Activated naive CD8-positive, alpha-beta T cell treated with anti-CD3 and anti-CD28 coated beads, Interleukin-2, amount 10 ng/mL, durations not matched to agents 7 days and 5 days (primary cell): Measurements from ENCODE around the gene OLFML3. TPM values are rescaled to one million over a fixed set of nuclear protein-coding genes. Genes with fewer than 3 reads are reported as not detected.

Experiments
- ATAC-seq: fragments of 150-1000 bp; cut with Tn5 transposase; one replicate; pipeline ENCODE4 v1.10.0; 2021; ENCODE audit warnings: low read depth, moderate library complexity
- POLR2A ChIA-PET: fragments of 350-600 bp; sonication (Branson Sonifier 250); formaldehyde crosslinking; loops from one replicate; lab custom pipeline; 2021; ENCODE audit warnings: antibody characterized with exemption; lab: Charles Lee
- DNase-seq: peaks from one replicate; pipeline ENCODE4 v3.0.0; 2021
- H3K27ac Mint-ChIP-seq: one replicate; pipeline ENCODE4 v1.8.0; 2022; ENCODE audit warnings: mild to moderate bottlenecking, mixed read lengths
- H3K27me3 Mint-ChIP-seq: one replicate; pipeline ENCODE4 v1.8.0; 2022; ENCODE audit warnings: mild to moderate bottlenecking, moderate library complexity, mixed read lengths
- H3K36me3 Mint-ChIP-seq: one replicate; pipeline ENCODE4 v1.8.0; 2021; ENCODE audit warnings: mild to moderate bottlenecking, mixed read lengths
- H3K4me1 Mint-ChIP-seq: one replicate; pipeline ENCODE4 v1.8.0; 2021; ENCODE audit warnings: mixed read lengths
- H3K4me3 Mint-ChIP-seq: one replicate; pipeline ENCODE4 v1.8.0; 2022; ENCODE audit warnings: mild to moderate bottlenecking, moderate library complexity, mixed read lengths
- H3K9me3 Mint-ChIP-seq: one replicate; pipeline ENCODE4 v1.8.0; 2021; ENCODE audit warnings: mixed read lengths
- total RNA-seq, 2 experiments: library from RNA; stranded (reverse); gene quantifications; one replicate each; pipeline ENCODE4 v1.2.3, GENCODE V29; 2021

OLFML3 gene
- total RNA-seq, 2 experiments from 2014 or later, result 0.45 to 0.64 TPM

DNA sequence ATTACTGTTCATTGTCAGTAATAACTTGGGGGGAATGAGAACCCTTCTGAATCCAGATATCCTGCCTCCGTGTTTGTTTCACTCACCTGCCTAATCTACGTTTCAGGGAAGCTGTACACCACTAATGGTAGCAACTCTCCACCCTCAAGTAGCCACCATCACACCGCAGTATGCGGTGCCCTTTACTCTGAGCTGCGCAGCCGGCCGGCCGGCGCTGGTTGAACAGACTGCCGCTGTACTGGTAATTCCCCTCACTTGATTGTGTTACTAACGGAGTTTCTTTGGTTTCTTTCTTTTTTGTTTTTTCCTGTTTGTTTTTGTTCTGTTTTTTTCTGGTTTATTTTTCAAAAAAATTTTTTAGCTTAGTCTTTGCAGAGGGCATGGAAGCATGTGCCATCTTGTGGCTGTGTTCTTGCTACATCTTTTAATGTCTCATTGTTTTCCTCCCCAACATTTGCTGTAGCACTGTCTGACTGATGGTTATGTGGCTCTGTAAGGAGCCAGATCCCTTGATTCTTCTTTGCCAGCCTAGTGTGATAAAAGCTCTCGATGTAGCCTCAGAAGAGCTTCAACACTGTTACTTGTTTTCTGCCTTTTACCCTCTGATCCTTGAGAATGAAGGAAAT lies 15.9 kb upstream of the OLFML3 start:
- Mint-ChIP-seq H3K27ac (no peak overlapping the region), H3K9me3 (no peaks in the 10 kb centered on the region), H3K4me1 (peaks cover 4% of the 10 kb centered on the region), H3K4me3 (no peak overlapping the region), H3K27me3 (no peaks in the 10 kb centered on the region), H3K36me3 (peaks cover 48% of the 10 kb centered on the region)
- no peak for ATAC-seq
- POLR2A ChIA-PET, result interaction anchor here (0.6 to 3.9 kb wide), 3 partner anchors 18 to 100 kb away, joined by 3 to 23 read pairs (median 3); partner anchors contain the start of gene HIPK1
- no peak for DNase-seq

DNA sequence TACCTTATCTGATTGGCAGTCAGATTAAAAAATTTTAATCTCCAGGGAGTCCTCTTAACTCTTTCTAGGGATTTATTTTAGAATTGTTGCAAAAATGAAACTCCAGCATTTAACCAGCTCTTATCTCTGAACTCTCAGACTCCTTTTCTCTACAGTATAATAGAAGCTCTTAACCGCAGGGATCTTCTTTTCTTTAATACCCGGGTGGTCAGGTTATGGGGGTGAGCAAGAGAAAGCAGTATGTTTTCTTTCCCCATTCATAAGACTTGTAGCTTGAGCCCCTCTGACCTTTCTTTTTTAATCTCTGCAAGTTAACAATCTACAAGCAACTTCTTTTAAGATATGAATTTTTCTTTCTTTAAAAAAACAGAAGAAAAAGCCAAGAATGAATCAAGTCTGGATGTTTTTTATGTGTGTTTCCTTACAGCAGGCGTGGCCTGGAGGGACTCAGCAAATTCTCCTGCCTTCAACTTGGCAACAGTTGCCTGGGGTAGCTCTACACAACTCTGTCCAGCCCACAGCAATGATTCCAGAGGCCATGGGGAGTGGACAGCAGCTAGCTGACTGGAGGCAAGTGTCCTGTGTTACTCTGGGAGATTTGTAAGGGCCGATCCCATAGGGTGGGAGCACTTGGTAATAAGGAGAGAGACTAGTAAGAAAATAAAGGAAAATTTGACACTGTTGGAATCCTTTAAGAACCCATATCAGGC lies 13.4 kb upstream of the OLFML3 start:
- H3K27ac Mint-ChIP-seq, result peak overlapping the region; percentile 2
- H3K36me3 Mint-ChIP-seq, result peaks cover 60% of the 10 kb centered on the region
- no peaks in the 10 kb centered on the region for H3K27me3 Mint-ChIP-seq
- no peak overlapping the region for H3K4me3 Mint-ChIP-seq
- ATAC-seq (no peak), DNase-seq (no peak)
- peaks cover 2% of the 10 kb centered on the region for H3K4me1 Mint-ChIP-seq
- H3K9me3 Mint-ChIP-seq, result no peaks in the 10 kb centered on the region
- POLR2A ChIA-PET, result no interaction called here

DNA sequence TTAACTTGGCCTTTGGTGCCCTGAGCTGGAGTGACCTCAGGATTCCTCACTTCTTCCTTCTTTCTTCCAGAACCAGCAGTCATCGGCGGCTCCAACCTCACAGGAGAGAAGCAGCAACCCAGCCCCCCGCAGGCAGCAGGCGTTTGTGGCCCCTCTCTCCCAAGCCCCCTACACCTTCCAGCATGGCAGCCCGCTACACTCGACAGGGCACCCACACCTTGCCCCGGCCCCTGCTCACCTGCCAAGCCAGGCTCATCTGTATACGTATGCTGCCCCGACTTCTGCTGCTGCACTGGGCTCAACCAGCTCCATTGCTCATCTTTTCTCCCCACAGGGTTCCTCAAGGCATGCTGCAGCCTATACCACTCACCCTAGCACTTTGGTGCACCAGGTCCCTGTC lies 6.3 kb upstream of the OLFML3 start:
- Mint-ChIP-seq H3K27me3 (no peaks in the 10 kb centered on the region), H3K9me3 (no peaks in the 10 kb centered on the region), H3K4me3 (no peak overlapping the region), H3K36me3 (peaks cover 46% of the 10 kb centered on the region), H3K27ac (no peak overlapping the region), H3K4me1 (peaks cover 28% of the 10 kb centered on the region)
- POLR2A ChIA-PET, result no interaction called here
- ATAC-seq (no peak), DNase-seq (no peak)

DNA sequence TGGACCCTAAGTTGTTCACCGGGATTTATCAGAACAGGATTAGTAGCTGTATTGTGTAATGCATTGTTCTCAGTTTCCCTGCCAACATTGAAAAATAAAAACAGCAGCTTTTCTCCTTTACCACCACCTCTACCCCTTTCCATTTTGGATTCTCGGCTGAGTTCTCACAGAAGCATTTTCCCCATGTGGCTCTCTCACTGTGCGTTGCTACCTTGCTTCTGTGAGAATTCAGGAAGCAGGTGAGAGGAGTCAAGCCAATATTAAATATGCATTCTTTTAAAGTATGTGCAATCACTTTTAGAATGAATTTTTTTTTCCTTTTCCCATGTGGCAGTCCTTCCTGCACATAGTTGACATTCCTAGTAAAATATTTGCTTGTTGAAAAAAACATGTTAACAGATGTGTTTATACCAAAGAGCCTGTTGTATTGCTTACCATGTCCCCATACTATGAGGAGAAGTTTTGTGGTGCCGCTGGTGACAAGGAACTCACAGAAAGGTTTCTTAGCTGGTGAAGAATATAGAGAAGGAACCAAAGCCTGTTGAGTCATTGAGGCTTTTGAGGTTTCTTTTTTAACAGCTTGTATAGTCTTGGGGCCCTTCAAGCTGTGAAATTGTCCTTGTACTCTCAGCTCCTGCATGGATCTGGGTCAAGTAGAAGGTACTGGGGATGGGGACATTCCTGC lies 3.9 kb upstream of the OLFML3 start:
- ATAC-seq (peak; percentile 83), DNase-seq (no peak)
- Mint-ChIP-seq H3K27ac (peak overlapping the region; percentile 27), H3K36me3 (peaks cover 27% of the 10 kb centered on the region), H3K4me3 (peak overlapping the region; percentile 36), H3K4me1 (peaks cover 36% of the 10 kb centered on the region), H3K9me3 (no peaks in the 10 kb centered on the region), H3K27me3 (no peaks in the 10 kb centered on the region)
- POLR2A ChIA-PET, result interaction anchor here (1.0 to 2.3 kb wide), 3 partner anchors 29 to 215 kb away, joined by 3 to 15 read pairs (median 4); partner anchors contain the start of gene HIPK1

DNA sequence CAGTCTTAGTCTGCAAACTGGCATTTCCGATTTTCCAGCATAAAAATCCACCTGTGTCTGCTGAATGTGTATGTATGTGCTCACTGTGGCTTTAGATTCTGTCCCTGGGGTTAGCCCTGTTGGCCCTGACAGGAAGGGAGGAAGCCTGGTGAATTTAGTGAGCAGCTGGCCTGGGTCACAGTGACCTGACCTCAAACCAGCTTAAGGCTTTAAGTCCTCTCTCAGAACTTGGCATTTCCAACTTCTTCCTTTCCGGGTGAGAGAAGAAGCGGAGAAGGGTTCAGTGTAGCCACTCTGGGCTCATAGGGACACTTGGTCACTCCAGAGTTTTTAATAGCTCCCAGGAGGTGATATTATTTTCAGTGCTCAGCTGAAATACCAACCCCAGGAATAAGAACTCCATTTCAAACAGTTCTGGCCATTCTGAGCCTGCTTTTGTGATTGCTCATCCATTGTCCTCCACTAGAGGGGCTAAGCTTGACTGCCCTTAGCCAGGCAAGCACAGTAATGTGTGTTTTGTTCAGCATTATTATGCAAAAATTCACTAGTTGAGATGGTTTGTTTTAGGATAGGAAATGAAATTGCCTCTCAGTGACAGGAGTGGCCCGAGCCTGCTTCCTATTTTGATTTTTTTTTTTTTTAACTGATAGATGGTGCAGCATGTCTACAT lies 2.5 kb upstream of the OLFML3 start:
- H3K36me3 Mint-ChIP-seq, result peaks cover 24% of the 10 kb centered on the region
- no peak for DNase-seq
- H3K9me3 Mint-ChIP-seq, result no peaks in the 10 kb centered on the region
- no peak overlapping the region for H3K4me3 Mint-ChIP-seq
- H3K27me3 Mint-ChIP-seq, result no peaks in the 10 kb centered on the region
- peaks cover 36% of the 10 kb centered on the region for H3K4me1 Mint-ChIP-seq
- no peak for ATAC-seq
- POLR2A ChIA-PET, result interaction anchor here (0.6 to 2.3 kb wide), 2 partner anchors 47 to 113 kb away, joined by 3 to 15 read pairs; partner anchors contain the start of gene HIPK1
- H3K27ac Mint-ChIP-seq, result no peak overlapping the region

DNA sequence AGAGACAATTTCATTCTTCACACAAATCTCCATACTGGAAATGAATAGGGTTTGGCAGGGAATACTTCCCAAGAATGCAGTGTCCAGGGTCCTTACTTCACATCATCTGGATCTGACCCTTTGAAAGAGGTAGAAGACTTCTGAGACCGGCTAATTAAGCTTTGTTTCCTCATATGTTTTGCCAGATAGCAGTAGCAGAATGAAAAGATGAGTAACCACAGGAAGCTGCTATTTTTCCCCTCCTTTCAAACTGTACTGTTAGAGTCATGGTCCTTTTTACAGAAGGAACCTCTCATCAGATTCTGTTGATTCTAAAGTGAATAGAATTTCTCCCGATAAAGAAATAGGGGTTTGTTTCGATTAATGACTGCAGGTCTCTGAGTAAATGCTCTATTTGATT lies 1.4 kb upstream of the OLFML3 start:
- no peak for DNase-seq
- POLR2A ChIA-PET, result interaction anchor here (0.7 to 1.7 kb wide), 2 partner anchors 305 to 1102 kb away, joined by 3 to 7 read pairs; no protein-coding TSS in a partner anchor
- no peaks in the 10 kb centered on the region for H3K9me3 Mint-ChIP-seq
- H3K4me1 Mint-ChIP-seq, result peaks cover 36% of the 10 kb centered on the region
- no peak overlapping the region for H3K27ac Mint-ChIP-seq
- H3K4me3 Mint-ChIP-seq, result no peak overlapping the region
- H3K27me3 Mint-ChIP-seq, result no peaks in the 10 kb centered on the region
- ATAC-seq, result no peak
- peaks cover 15% of the 10 kb centered on the region for H3K36me3 Mint-ChIP-seq

DNA sequence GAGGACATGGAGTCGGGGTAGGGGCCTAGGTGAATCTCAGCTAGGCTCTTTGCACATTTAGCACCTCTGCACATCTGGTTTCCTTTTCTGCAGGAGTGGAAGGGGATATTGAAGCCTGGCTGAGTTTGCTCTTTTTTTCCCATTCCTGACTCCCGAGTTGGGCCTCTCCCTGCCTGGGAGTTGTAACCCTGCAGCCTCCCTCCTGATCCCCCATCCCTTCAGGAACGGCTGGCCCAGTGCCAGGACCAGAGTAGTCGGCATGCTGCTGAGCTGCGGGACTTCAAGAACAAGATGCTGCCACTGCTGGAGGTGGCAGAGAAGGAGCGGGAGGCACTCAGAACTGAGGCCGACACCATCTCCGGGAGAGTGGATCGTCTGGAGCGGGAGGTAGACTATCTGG lies 836 bp downstream of the OLFML3 start:
- H3K27ac Mint-ChIP-seq, result no peak overlapping the region
- no peaks in the 10 kb centered on the region for H3K9me3 Mint-ChIP-seq
- ATAC-seq, result no peak
- peaks cover 30% of the 10 kb centered on the region for H3K4me1 Mint-ChIP-seq
- DNase-seq, result no peak
- H3K27me3 Mint-ChIP-seq, result no peaks in the 10 kb centered on the region
- peaks cover 3% of the 10 kb centered on the region for H3K36me3 Mint-ChIP-seq
- POLR2A ChIA-PET, result no interaction called here
- H3K4me3 Mint-ChIP-seq, result no peak overlapping the region

DNA sequence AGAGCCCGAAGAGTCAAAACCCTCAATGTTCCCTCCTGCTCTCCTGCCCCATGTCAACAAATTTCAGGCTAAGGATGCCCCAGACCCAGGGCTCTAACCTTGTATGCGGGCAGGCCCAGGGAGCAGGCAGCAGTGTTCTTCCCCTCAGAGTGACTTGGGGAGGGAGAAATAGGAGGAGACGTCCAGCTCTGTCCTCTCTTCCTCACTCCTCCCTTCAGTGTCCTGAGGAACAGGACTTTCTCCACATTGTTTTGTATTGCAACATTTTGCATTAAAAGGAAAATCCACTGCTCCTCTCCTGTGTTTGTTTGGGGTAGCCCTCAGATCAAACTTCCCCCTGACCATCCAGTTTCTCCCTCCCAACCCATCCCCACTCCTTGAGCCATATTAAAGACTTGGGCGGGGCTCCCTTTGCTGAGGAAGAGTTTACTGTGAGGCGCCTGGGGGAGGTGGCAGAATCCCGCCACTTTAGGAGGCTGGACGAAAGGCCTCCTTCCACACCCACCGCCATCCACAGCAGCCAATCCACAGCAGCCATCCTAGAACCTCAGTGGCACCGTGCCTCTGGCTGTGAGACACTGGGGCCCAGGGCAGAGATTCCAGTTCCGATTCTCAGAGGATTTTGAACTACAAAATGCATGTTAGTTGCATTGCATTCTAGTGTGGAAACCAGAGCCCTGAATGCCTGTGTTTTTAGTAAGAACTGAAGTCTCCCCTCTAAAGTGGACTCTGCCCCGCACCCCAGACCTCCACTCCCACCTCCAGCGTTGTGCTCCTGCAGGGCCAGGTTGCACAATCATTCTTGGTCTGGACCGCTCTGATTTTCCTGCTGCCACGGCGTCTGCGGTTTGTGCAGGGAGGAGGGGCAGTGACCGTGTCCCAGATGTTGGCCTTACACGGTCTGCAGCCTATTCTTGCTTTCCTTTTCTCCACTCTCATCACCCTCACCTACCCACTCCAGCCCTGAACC lies 3.0 kb downstream of the OLFML3 start:
- no peak overlapping the region for H3K4me3 Mint-ChIP-seq
- DNase-seq (no peak), ATAC-seq (no peak)
- H3K4me1 Mint-ChIP-seq, result peaks cover 14% of the 10 kb centered on the region
- no peaks in the 10 kb centered on the region for H3K9me3 Mint-ChIP-seq
- no peak overlapping the region for H3K27ac Mint-ChIP-seq
- H3K36me3 Mint-ChIP-seq, result no peaks in the 10 kb centered on the region
- no peaks in the 10 kb centered on the region for H3K27me3 Mint-ChIP-seq
- POLR2A ChIA-PET, result no interaction called here

DNA sequence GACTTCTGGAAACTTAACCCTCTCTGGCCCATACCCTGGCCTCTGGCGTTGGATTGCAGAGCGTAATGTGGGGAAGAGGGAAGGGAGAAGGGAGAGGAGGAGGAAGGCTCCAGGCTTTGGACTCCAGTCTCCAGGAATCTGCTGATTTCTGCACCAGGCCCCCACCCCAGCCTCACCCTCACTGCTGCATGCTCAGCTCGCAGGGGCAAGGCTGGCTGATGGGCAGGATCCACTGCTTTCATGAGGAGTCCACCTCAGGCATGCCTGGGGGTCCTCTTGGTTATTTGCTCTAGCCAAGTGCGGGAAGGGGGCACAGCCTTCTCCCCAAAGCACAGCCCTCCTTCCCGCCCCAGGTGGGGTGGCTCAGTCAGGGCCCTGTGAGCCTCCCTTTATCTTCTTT lies 3.7 kb downstream of the OLFML3 start:
- H3K4me1 Mint-ChIP-seq, result peaks cover 10% of the 10 kb centered on the region
- POLR2A ChIA-PET, result no interaction called here
- no peaks in the 10 kb centered on the region for H3K27me3 Mint-ChIP-seq
- H3K27ac Mint-ChIP-seq, result no peak overlapping the region
- H3K9me3 Mint-ChIP-seq, result peaks cover 2% of the 10 kb centered on the region
- no peaks in the 10 kb centered on the region for H3K36me3 Mint-ChIP-seq
- H3K4me3 Mint-ChIP-seq, result no peak overlapping the region
- ATAC-seq, result no peak
- DNase-seq, result no peak

DNA sequence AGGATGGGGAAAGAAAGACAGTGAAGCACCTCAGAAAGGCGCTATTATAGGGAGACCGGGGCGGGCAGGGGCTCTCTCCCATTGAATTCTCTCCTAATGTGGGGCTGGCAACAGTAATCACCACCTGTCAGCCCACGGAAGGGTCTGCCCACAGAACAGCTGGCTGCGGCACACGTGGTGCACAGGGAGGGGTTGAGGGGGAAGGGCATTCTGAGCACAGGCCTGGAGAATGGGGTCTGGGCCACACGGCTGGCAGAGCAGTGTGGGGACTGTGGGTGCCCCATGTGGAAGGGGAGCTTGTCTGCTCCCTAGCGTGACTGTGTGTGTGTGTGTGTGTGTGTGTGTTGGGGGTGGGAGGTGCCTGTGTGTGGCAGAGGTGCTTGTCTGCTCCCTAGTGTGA lies 4.1 kb downstream of the OLFML3 start:
- Mint-ChIP-seq H3K36me3 (no peaks in the 10 kb centered on the region), H3K4me3 (no peak overlapping the region), H3K9me3 (peaks cover 2% of the 10 kb centered on the region), H3K27ac (no peak overlapping the region), H3K27me3 (no peaks in the 10 kb centered on the region), H3K4me1 (peaks cover 5% of the 10 kb centered on the region)
- ATAC-seq (no peak), DNase-seq (no peak)
- POLR2A ChIA-PET, result no interaction called here

DNA sequence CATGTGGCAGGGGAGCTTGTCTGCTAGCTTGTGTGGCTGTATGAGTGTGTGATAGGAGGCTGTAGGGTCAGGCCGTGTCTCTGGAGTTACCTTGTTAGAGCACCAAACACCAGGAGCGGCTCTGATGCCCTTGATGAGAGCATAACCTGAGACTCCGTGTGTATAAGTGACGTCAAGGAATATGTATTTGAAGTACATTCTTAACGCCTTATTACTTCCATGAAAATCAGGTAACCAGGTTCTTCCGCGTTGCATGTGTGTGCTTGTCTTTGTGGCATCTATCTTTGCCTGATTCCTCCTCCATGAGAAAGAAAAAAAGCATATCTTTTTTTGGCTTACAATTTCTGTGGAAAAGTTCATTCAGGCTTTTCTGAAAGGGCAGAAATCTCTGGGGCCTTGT lies 4.6 kb downstream of the OLFML3 start:
- Mint-ChIP-seq H3K9me3 (peaks cover 2% of the 10 kb centered on the region), H3K27me3 (no peaks in the 10 kb centered on the region), H3K4me1 (peaks cover 4% of the 10 kb centered on the region), H3K4me3 (no peak overlapping the region), H3K27ac (no peak overlapping the region), H3K36me3 (no peaks in the 10 kb centered on the region)
- POLR2A ChIA-PET, result no interaction called here
- DNase-seq (no peak), ATAC-seq (no peak)

DNA sequence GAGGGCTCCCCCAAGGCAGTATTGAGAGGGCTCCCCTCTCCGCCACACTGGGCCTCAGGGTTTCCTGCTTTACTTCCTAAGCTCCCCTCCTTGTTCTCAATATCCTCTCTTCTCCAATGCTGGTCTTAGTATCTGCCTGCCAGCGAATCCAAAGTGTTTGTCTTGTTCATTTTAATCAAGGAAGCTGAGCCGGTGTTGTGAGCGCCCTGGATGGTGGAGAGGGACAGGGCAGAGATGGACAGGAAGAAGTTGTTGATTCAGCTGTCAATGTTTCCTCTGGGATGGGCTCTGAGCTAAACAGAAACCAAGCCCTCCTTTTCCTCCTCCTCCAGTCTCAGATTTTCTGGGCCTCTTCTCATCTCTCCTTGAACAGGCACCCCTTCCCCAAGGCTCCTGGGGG lies 5.4 kb downstream of the OLFML3 start:
- peaks cover 2% of the 10 kb centered on the region for H3K4me1 Mint-ChIP-seq
- DNase-seq, result no peak
- no peaks in the 10 kb centered on the region for H3K36me3 Mint-ChIP-seq
- no peak overlapping the region for H3K27ac Mint-ChIP-seq
- H3K27me3 Mint-ChIP-seq, result no peaks in the 10 kb centered on the region
- no peak overlapping the region for H3K4me3 Mint-ChIP-seq
- ATAC-seq, result no peak
- H3K9me3 Mint-ChIP-seq, result peaks cover 5% of the 10 kb centered on the region
- POLR2A ChIA-PET, result interaction anchor here (0.6 kb wide), 1 partner anchor 711 kb away, joined by 3 read pairs; no protein-coding TSS in a partner anchor
